GM21723 (cell line): Measurements from ENCODE around the gene SERINC2.
"Not testable (repeated sequence)": the region's sequence is repeated elsewhere in the genome, so short reads cannot be mapped to it uniquely, and the experiment has no call there.

Experiments used
- ATAC-seq: cut with Tn5 transposase; IDR thresholded peaks from one replicate; pipeline ENCODE4 v1.9.1; 2021; ENCODE audit warnings: mild to moderate bottlenecking, moderate library complexity; ENCODE audit not compliant: unreplicated experiment

The SERINC2 gene

GRCh38 chr1:31382379-31382989 is 30.5 kb upstream of the SERINC2 start:
- no peak for ATAC-seq

GRCh38 chr1:31383967-31384366 is 29.0 kb upstream of the SERINC2 start:
- ATAC-seq, result no peak

GRCh38 chr1:31386576-31387243 is 26.3 kb upstream of the SERINC2 start:
- not testable (repeated sequence) for ATAC-seq

- no peak for ATAC-seq
Observed at GRCh38 chr1:31387612-31388011, 25.4 kb upstream of the SERINC2 start.

GRCh38 chr1:31389616-31390015 is 23.4 kb upstream of the SERINC2 start:
- no peak for ATAC-seq

- ATAC-seq, result no peak
Observed at GRCh38 chr1:31390071-31390470, 22.9 kb upstream of the SERINC2 start.

GRCh38 chr1:31393463-31393862 is 19.6 kb upstream of the SERINC2 start:
- ATAC-seq, result no peak

- ATAC-seq, result peak; percentile 67
Observed at GRCh38 chr1:31394584-31395193, 18.3 kb upstream of the SERINC2 start.

- no peak for ATAC-seq
Observed at GRCh38 chr1:31396633-31397351, 16.2 kb upstream of the SERINC2 start.

- ATAC-seq, result no peak
Observed at GRCh38 chr1:31397360-31398095, 15.5 kb upstream of the SERINC2 start.

GRCh38 chr1:31398246-31398645 is 14.8 kb upstream of the SERINC2 start:
- ATAC-seq, result no peak

GRCh38 chr1:31399976-31400375 is 13.0 kb upstream of the SERINC2 start:
- no peak for ATAC-seq

GRCh38 chr1:31400393-31400792 is 12.6 kb upstream of the SERINC2 start:
- ATAC-seq, result no peak

- ATAC-seq, result no peak
Observed at GRCh38 chr1:31401241-31401640, 11.8 kb upstream of the SERINC2 start.

- no peak for ATAC-seq
Observed at GRCh38 chr1:31405578-31406245, 7.3 kb upstream of the SERINC2 start.

- no peak for ATAC-seq
Observed at GRCh38 chr1:31407029-31407626, 5.9 kb upstream of the SERINC2 start.

GRCh38 chr1:31408788-31409318 is 4.2 kb upstream of the SERINC2 start:
- ATAC-seq, result no peak

GRCh38 chr1:31409946-31410858 is 2.8 kb upstream of the SERINC2 start:
- no peak for ATAC-seq

- no peak for ATAC-seq
Observed at GRCh38 chr1:31410871-31411270, 2.1 kb upstream of the SERINC2 start.
